Colonic mucosa (tissue), 4 donors: ENCODE measurements around the gene GADD45A. TPM values are rescaled to one million over a fixed set of nuclear protein-coding genes. Genes with fewer than 3 reads are reported as not detected.
A peak's percentile ranks its signal among the peaks of the same experiment; 100 is the strongest.

Experiments used
- DNase-seq: peaks from one replicate; pipeline ENCODE4 v3.0.0-alpha.2; 2020
- H3K27ac ChIP-seq: fragments of 200-600 bp; one replicate; pipeline ENCODE4 v1.8.0; 2021
- H3K27me3 ChIP-seq: fragments of 200-600 bp; one replicate; pipeline ENCODE4 v1.8.0; 2021
- H3K36me3 ChIP-seq: fragments of 200-600 bp; one replicate; pipeline ENCODE4 v1.8.0; 2021
- H3K4me1 ChIP-seq: fragments of 200-600 bp; one replicate; pipeline ENCODE4 v1.8.0; 2021; ENCODE audit warnings: mild to moderate bottlenecking
- H3K4me3 ChIP-seq: fragments of 200-600 bp; one replicate; pipeline ENCODE4 v1.8.0; 2021
- H3K9ac ChIP-seq, 2 donors: one replicate each; pipeline ENCODE4 v1.7.0; 2013; ENCODE audit warnings: control low read depth in 2 of 2, low read depth in 2 of 2, low read length in 2 of 2
- H3K9me3 ChIP-seq: fragments of 200-600 bp; one replicate; pipeline ENCODE4 v1.8.0; 2021
- CTCF ChIP-seq: fragments of 200-600 bp; IDR thresholded peaks from one replicate; pipeline ENCODE4 v1.8.0; 2022; ENCODE audit warnings: antibody characterized with exemption, mild to moderate bottlenecking
- intact Hi-C: fragments of 100-400 bp; cut with DNase I; formaldehyde crosslinking; loops from one replicate; pipeline ENCODE4 v1.14.1; 2022
- total RNA-seq, 2 donors: library from RNA; stranded (reverse); fragmentation: NEBNext Ultra II Directional in 1 of 2; extraction: Animal tissue kit (Norgen Biotek cat#: 25700) in 1 of 2; gene quantifications; one replicate each; pipeline ENCODE4 v1.2.1, GENCODE V29; 2021
- donor health status: healthy.
- donor health status: DM: no; HTN: no; CAD: no.
- donor health status: DM: no; HTN: no; CAD: no.

Gene GADD45A
- total RNA-seq, 2 donors from 2014 or later: 29.0 to 29.4 TPM

- Histone ChIP-seq H3K27me3 (no peaks in the 10 kb centered on the region), H3K27ac (peak overlapping the region; percentile 89), H3K4me1 (peaks cover 15% of the 10 kb centered on the region), H3K36me3 (no peaks in the 10 kb centered on the region), H3K9me3 (no peaks in the 10 kb centered on the region), H3K9ac (no peak overlapping the region), H3K4me3 (no peak overlapping the region)
- intact Hi-C loops: no loop called here
- TF ChIP-seq CTCF: no peak
- DNase-seq: no peak
Observed at GRCh38 chr1:67735206-67735605, 50.2 kb downstream of the GADD45A start.

GRCh38 chr1:67735806-67736627 is 51.0 kb downstream of the GADD45A start:
- Histone ChIP-seq H3K27me3 (no peaks in the 10 kb centered on the region), H3K9me3 (no peaks in the 10 kb centered on the region), H3K4me3 (no peak overlapping the region), H3K36me3 (no peaks in the 10 kb centered on the region), H3K4me1 (peaks cover 15% of the 10 kb centered on the region), H3K27ac (peak overlapping the region; percentile 89), H3K9ac (peak overlapping the region in 1 of 2 donors; percentile 23)
- no peak for TF ChIP-seq CTCF
- intact Hi-C loops: no loop called here
- DNase-seq: peak; percentile 85

GRCh38 chr1:67736750-67737149 is 51.7 kb downstream of the GADD45A start:
- H3K9ac ChIP-seq: peak overlapping the region in 1 of 2 donors; percentile 23
- intact Hi-C loops: no loop called here

GRCh38 chr1:67737875-67738274 is 52.9 kb downstream of the GADD45A start:
- no peak overlapping the region for H3K9ac ChIP-seq

More at GRCh38 chr1:67736750-67737149, 51.7 kb downstream of the GADD45A start:
- Histone ChIP-seq H3K36me3 (no peaks in the 10 kb centered on the region), H3K9me3 (no peaks in the 10 kb centered on the region), H3K4me1 (peaks cover 19% of the 10 kb centered on the region), H3K27ac (peak overlapping the region; percentile 89), H3K4me3 (no peak overlapping the region), H3K27me3 (no peaks in the 10 kb centered on the region)
- TF ChIP-seq CTCF: no peak
- no peak for DNase-seq

More at GRCh38 chr1:67737875-67738274, 52.9 kb downstream of the GADD45A start:
- no peaks in the 10 kb centered on the region for H3K9me3 ChIP-seq
- H3K4me3 ChIP-seq: no peak overlapping the region
- no peak overlapping the region for H3K27ac ChIP-seq
- H3K4me1 ChIP-seq: peaks cover 19% of the 10 kb centered on the region
- intact Hi-C loops: no loop called here
- DNase-seq: peak; percentile 7
- no peak for TF ChIP-seq CTCF
- no peaks in the 10 kb centered on the region for H3K36me3 ChIP-seq
- H3K27me3 ChIP-seq: no peaks in the 10 kb centered on the region

Other genes starting within 250 kb of the GADD45A start
- 100 to 1,000 TPM in 1 of 2 donors, 10 to 100 TPM in 1; 77.1 to 131 TPM for gene GNG12, start 148.3 kb downstream of the GADD45A start, total RNA-seq